Measurements from ENCODE around the gene HYAL2. TPM values are rescaled to one million over a fixed set of nuclear protein-coding genes. Genes with fewer than 3 reads are reported as not detected.

HYAL2 gene
- total and polyA plus RNA-seq, 9 of the 15 experiments (the other 6 are each of a cell fraction or from before 2014, with no cell fraction given) = 0.36 to 22.7 (median 11.4) TPM; not detected in 1

DNA sequence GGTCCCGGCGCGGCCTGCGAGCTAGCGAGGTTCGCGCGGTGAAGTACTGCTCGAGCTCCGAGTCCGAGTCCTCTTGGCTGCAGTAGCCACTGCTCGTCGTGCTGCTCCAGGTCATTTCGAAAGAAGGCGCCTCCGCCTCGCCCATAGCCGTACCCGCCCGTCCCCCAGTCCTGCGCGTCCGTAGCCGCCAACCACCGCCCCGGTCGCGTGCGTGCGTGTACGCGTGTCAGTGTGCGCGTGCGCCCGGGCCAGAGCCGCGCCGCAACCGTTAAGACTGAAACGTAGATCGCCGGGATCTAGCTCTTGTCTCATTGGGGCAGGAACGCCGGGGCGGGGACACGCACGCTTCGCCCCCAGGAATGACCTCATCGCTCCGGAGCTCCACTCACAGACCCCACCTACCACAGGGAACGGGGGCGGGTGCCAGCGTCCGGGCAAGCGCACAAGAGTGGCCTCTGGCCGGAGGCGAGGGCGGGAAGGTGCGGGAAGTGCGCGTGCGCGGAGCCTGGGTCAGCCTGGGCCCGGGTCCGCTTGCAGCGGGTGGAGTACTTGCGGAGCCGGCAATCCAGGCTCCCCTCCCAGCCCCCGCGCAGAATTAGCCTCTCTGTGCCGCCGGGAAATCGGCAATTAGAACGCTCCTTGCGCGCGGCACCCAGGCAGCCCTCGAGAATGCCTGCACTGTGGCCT is 14.8 kb upstream of the HYAL2 start (continued):
- TF ChIP-seq SAFB2 (IDR thresholded peaks at IDR 0.05; ENCODE audit: borderline replicate concordance, low read depth, low read length, severe bottlenecking) = no peak
- no peak for TF ChIP-seq ERF (CRISPR knock-in tag; IDR thresholded peaks at IDR 0.05)
- TF ChIP-seq MTA3 (IDR thresholded peaks at IDR 0.05; ENCODE audit: borderline replicate concordance) = peak; percentile 71; the same call in 1 of the 2 replicates
- no peak for TF ChIP-seq ZNF785 (CRISPR knock-in tag; IDR thresholded peaks at IDR 0.05)
- peak; percentile 93 for TF ChIP-seq JUND (IDR thresholded peaks at IDR 0.05; ENCODE audit: borderline replicate concordance, low read depth, low read length)
- peak; percentile 86; the same call in 1 of the 3 replicates for TF ChIP-seq JUND (tag; IDR thresholded peaks at IDR 0.05; ENCODE audit: borderline replicate concordance, low read depth, low read length)
- TF ChIP-seq, protein P1, sequence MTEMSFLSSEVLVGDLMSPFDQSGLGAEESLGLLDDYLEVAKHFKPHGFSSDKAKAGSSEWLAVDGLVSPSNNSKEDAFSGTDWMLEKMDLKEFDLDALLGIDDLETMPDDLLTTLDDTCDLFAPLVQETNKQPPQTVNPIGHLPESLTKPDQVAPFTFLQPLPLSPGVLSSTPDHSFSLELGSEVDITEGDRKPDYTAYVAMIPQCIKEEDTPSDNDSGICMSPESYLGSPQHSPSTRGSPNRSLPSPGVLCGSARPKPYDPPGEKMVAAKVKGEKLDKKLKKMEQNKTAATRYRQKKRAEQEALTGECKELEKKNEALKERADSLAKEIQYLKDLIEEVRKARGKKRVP (CRISPR knock-in tag; IDR thresholded peaks at IDR 0.05) = no peak
- peak; percentile 67 for TF ChIP-seq GABPB1 (CRISPR knock-in tag; IDR thresholded peaks at IDR 0.05)
- no peak for TF ChIP-seq SMAD4 (CRISPR knock-in tag; conservative IDR thresholded peaks at IDR 0.05)
- no peak for TF ChIP-seq TGIF2 (CRISPR knock-in tag; IDR thresholded peaks at IDR 0.05)
- TF ChIP-seq CC2D1A (IDR thresholded peaks at IDR 0.05) = no peak
- TF ChIP-seq ZKSCAN8 (CRISPR knock-in tag; IDR thresholded peaks at IDR 0.05) = no peak
- peak; percentile 72 for TF ChIP-seq POLR2B (IDR thresholded peaks at IDR 0.05; ENCODE audit: low read depth, partially characterized antibody)
- no peak for TF ChIP-seq NFRKB (IDR thresholded peaks at IDR 0.05; ENCODE audit: low read depth)
- TF ChIP-seq RBM14 (IDR thresholded peaks at IDR 0.05; ENCODE audit: borderline replicate concordance, insufficient read depth, low read depth, low read length) = no peak
- no peak for TF ChIP-seq NFYB (IDR thresholded peaks at IDR 0.05; ENCODE audit: extremely low read depth, insufficient read length)
- no peak for TF ChIP-seq PTBP1 (IDR thresholded peaks at IDR 0.05; ENCODE audit: low read depth, low read length)
- TF ChIP-seq, protein P2, sequence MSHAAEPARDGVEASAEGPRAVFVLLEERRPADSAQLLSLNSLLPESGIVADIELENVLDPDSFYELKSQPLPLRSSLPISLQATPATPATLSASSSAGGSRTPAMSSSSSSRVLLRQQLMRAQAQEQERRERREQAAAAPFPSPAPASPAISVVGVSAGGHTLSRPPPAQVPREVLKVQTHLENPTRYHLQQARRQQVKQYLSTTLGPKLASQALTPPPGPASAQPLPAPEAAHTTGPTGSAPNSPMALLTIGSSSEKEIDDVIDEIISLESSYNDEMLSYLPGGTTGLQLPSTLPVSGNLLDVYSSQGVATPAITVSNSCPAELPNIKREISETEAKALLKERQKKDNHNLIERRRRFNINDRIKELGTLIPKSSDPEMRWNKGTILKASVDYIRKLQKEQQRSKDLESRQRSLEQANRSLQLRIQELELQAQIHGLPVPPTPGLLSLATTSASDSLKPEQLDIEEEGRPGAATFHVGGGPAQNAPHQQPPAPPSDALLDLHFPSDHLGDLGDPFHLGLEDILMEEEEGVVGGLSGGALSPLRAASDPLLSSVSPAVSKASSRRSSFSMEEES (CRISPR knock-in tag; IDR thresholded peaks at IDR 0.05) = no peak
- TF ChIP-seq, protein P3, sequence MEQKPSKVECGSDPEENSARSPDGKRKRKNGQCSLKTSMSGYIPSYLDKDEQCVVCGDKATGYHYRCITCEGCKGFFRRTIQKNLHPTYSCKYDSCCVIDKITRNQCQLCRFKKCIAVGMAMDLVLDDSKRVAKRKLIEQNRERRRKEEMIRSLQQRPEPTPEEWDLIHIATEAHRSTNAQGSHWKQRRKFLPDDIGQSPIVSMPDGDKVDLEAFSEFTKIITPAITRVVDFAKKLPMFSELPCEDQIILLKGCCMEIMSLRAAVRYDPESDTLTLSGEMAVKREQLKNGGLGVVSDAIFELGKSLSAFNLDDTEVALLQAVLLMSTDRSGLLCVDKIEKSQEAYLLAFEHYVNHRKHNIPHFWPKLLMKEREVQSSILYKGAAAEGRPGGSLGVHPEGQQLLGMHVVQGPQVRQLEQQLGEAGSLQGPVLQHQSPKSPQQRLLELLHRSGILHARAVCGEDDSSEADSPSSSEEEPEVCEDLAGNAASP (IDR thresholded peaks at IDR 0.05) = no peak
- TF ChIP-seq MAFG (tag; conservative IDR thresholded peaks at IDR 0.05) = no peak
- no peak for TF ChIP-seq ZFP1 (CRISPR knock-in tag; IDR thresholded peaks at IDR 0.05)
- TF ChIP-seq MTA1 (IDR thresholded peaks at IDR 0.05; ENCODE audit: borderline replicate concordance) = no peak
